Left cardiac atrium (tissue), 4 donors: ENCODE data around the gene FAM222A. TPM values are rescaled to one million over a fixed set of nuclear protein-coding genes. Genes with fewer than 3 reads are reported as not detected.

Experiments
- ATAC-seq, 2 donors: fragments of 200-7000 bp; cut with Tn5 transposase; one replicate each; pipeline ENCODE4 v1.9.1; 2020; ENCODE audit warnings: mild to moderate bottlenecking in 2 of 2, moderate library complexity in 2 of 2
- DNase-seq: peaks from one replicate; pipeline ENCODE4 v3.0.0-alpha.2; 2020
- intact Hi-C, 2 donors: fragments of 100-400 bp; cut with DNase I; formaldehyde crosslinking; loops; one replicate each; pipeline versions ENCODE4 v1.14.1 to v1.15.1; 2022 to 2023
- total RNA-seq, 2 donors: library from RNA; stranded (reverse); fragmentation: NEBNext Ultra II Directional; extraction: Animal tissue kit (Norgen Biotek cat#: 25700); gene quantifications; one replicate each; pipeline ENCODE4 v1.2.1, GENCODE V29; 2021
- donor health status: DM: no; HTN: yes; CAD: no.
- donor health status: DM: no; HTN: yes; CAD: no; lungs with severe emphysema.
- donor health status: DM: yes; HTN: yes; CAD: no.
- donor health status: Dilated cardiomyopathy.

FAM222A gene
- total RNA-seq, 2 donors from 2014 or later, result 14.5 to 21.8 TPM

- ATAC-seq (peak; percentile 47 to 73), DNase-seq (peak; percentile 45)
- intact Hi-C loops, result loop anchor here in 1 of 2 donors (2.0 kb wide), 1 partner anchor 54 kb away; no protein-coding TSS in a partner anchor
Observed at GRCh38 chr12:109720152-109720856, 6.7 kb downstream of the FAM222A start.

- ATAC-seq (no peak), DNase-seq (no peak)
- intact Hi-C loops, result loop anchor here in 1 of 2 donors (2.0 kb wide), 1 partner anchor 54 kb away; no protein-coding TSS in a partner anchor
Observed at GRCh38 chr12:109720857-109721189, 7.2 kb downstream of the FAM222A start.

GRCh38 chr12:109721276-109721675 lies 7.7 kb downstream of the FAM222A start:
- ATAC-seq (peak in 1 of 2 donors; percentile 12), DNase-seq (peak; percentile 53)
- intact Hi-C loops, result loop anchor here in 1 of 2 donors (2.0 kb wide), 1 partner anchor 54 kb away; no protein-coding TSS in a partner anchor

GRCh38 chr12:109722022-109722720 lies 8.5 kb downstream of the FAM222A start:
- intact Hi-C loops, result no loop called here
- DNase-seq (no peak), ATAC-seq (no peak)

- ATAC-seq, result peak in 1 of 2 donors; percentile 26
- no peak for DNase-seq
- intact Hi-C loops, result no loop called here
Observed at GRCh38 chr12:109722721-109723094, 9.1 kb downstream of the FAM222A start.

GRCh38 chr12:109723311-109723881 lies 9.8 kb downstream of the FAM222A start:
- intact Hi-C loops, result no loop called here
- DNase-seq (peak; percentile 69), ATAC-seq (peak; percentile 83)

GRCh38 chr12:109724321-109724892 lies 10.8 kb downstream of the FAM222A start:
- intact Hi-C loops, result no loop called here
- no peak for ATAC-seq
- DNase-seq, result no peak

- intact Hi-C loops, result no loop called here
- ATAC-seq, result no peak
- DNase-seq, result peak; percentile 12
Observed at GRCh38 chr12:109725321-109726105, 11.9 kb downstream of the FAM222A start.

GRCh38 chr12:109726106-109726497 lies 12.5 kb downstream of the FAM222A start:
- intact Hi-C loops, result no loop called here
- DNase-seq, result peak; percentile 2
- ATAC-seq, result no peak

- DNase-seq, result peak; percentile 21
- intact Hi-C loops, result no loop called here
- ATAC-seq, result no peak
Observed at GRCh38 chr12:109726511-109727038, 12.9 kb downstream of the FAM222A start.

GRCh38 chr12:109727039-109727723 lies 13.6 kb downstream of the FAM222A start:
- ATAC-seq (peak in 1 of 2 donors; percentile 5), DNase-seq (peak; percentile 31)
- intact Hi-C loops, result no loop called here

GRCh38 chr12:109727746-109728726 lies 14.4 kb downstream of the FAM222A start:
- intact Hi-C loops, result no loop called here
- no peak for ATAC-seq
- peak; percentile 8 for DNase-seq

GRCh38 chr12:109728921-109729320 lies 15.3 kb downstream of the FAM222A start:
- no peak for ATAC-seq

GRCh38 chr12:109729371-109729781 lies 15.8 kb downstream of the FAM222A start:
- intact Hi-C loops, result no loop called here

More at GRCh38 chr12:109728921-109729320, 15.3 kb downstream of the FAM222A start:
- DNase-seq, result no peak
- intact Hi-C loops, result no loop called here

GRCh38 chr12:109729801-109730200 lies 16.2 kb downstream of the FAM222A start:
- intact Hi-C loops, result no loop called here
- DNase-seq (peak; percentile 14), ATAC-seq (no peak)

More at GRCh38 chr12:109729371-109729781, 15.8 kb downstream of the FAM222A start:
- DNase-seq (peak; percentile 7), ATAC-seq (no peak)

GRCh38 chr12:109730306-109731145 lies 16.9 kb downstream of the FAM222A start:
- intact Hi-C loops, result no loop called here
- ATAC-seq (no peak), DNase-seq (no peak)
